ENCODE data around the gene SCRN1.

GRCh38 chr7:29896685-29897411 is 92.8 kb downstream of the SCRN1 start:
- no peak for TF ChIP-seq EZH2phosphoT487 (IDR thresholded peaks at IDR 0.05; ENCODE audit: insufficient read depth, low read depth)
- TF ChIP-seq EZH2 (IDR thresholded peaks at IDR 0.05; ENCODE audit: insufficient read depth, poor library complexity, severe bottlenecking): no peak
